HG03280 (cell line): ENCODE results near the gene GATA5.

Experiments used
- ATAC-seq: cut with Tn5 transposase; IDR thresholded peaks from one replicate; pipeline ENCODE4 v1.9.1; 2021; ENCODE audit warnings: mild to moderate bottlenecking, moderate library complexity; ENCODE audit not compliant: unreplicated experiment

GATA5 gene, protein sequence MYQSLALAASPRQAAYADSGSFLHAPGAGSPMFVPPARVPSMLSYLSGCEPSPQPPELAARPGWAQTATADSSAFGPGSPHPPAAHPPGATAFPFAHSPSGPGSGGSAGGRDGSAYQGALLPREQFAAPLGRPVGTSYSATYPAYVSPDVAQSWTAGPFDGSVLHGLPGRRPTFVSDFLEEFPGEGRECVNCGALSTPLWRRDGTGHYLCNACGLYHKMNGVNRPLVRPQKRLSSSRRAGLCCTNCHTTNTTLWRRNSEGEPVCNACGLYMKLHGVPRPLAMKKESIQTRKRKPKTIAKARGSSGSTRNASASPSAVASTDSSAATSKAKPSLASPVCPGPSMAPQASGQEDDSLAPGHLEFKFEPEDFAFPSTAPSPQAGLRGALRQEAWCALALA

DNA sequence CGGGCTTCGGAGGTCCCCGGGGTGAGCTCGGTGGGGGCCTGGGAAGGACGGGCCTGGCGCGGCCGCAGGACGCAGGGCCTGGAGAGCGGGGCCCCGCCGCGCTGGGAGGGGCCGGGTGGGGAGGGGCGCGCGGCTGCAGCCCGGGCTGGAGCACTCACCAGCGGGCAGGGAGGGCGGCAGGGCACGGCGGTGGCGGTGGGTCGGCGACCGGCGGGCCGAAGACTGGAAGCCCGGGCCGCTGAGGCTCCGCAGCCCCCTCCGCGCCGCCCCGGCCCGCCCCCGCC lies at the start of gene GATA5:
GATA5 (minus strand) TSS at position 224 of the 284 bp plus-strand sequence. CDS start 474 bp downstream, outside the sequence.
- no peak for ATAC-seq

DNA sequence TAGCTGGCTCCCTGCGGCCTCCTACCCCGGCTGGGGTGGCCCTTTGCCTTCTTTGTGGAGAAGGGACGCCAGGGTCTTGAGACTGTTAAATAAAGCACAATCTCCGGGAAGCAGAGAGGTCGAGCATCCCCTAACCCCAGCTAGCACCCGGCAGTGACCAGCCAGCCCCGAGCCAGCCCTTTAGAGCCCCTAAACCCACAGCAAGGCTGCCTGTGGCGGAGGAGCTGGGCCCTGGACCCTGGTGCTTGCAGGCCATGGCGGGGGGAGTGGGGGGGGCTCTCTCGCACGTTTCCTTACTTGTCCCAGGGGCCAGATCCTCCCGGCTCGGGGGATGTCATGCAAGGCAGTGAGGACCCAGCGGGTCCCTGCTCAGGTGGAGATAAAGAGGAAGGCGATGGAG lies 49.2 kb upstream of the GATA5 start:
- no peak for ATAC-seq

DNA sequence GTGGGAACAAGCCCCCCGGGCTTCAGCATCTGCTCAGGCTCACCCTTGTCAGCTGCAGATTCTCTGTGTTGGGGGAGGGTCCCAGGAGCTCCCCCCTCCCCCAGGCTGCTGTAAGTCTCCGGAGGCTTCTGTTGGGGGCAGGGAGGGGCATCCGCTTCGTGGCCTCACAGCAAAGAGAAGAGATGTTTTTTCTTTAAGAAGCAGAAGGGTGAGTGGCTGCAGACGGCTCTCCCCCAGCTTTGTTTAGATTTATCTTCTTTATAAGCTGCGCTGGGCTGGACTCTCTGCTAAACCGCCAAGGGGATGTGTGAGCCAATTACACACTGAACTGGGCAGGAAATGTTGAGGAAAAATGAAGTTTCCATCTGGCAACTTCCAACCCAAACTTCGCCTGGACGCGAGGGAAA lies 48.7 kb upstream of the GATA5 start:
- ATAC-seq = no peak

DNA sequence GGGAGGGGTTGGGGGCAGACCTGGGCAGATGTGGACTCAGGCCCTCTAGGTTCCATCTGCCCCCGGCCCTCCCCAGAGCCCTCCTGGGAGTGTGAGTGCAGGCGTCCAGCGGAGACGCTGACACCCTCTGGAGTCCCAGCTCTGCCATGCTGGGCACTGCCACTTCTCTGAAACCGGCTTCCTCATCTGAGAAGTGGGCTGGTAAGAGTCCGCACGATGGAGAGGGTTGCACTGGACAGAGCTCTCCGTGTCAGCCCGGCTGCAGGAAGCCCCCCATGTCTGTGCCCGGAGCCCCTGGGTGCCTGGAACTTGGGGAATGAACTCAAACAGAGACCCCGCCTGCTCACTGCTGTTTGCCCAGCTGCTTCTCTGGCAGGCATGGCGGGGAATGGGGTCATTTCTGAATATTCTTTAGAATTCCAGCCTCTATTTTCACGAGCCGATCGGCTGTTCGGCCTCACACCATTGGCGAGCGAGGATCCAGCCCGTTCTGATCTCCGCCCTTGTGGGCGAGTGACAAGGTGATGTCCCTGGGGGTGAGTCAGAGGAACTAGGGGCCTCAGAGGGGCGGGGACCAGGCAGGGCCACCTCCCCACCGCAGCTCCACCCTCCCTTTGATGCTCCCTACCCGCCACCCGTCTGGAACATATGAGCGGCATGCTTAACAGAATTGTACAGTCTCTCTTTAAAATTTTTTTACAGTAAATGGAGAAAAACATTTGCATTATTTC lies 47.8 kb upstream of the GATA5 start:
- ATAC-seq = no peak

DNA sequence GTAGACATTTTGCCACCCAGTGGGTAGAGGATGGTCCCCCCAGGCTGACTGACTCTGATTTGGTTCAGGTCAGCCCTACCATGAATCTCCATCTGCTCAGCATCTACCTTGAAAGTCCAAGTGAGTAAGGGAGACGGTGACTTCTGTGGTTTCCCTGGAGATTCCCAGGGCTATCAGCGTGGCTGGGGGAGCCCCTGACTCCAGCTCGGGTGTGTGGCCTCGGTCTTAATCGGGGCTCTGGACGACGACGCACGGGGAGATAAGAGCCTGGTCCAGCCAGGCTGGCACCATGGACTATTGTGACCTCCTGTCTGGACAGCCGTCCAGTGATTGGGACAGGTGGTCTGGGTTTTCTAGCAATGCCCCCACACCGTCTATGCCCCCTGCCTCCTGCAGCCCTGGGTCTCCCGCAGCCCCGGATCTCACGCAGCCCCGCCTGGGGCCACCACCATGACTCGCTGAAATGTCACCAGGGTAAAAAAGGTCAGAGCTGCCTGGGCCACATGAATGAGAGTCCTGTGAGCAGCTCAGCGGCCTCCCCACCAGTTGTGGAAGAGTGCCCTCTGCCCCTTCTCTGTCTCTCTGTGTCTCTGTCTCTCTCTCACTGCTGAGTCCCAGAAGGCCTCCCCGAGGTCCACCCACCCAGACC lies 47.1 kb upstream of the GATA5 start:
- ATAC-seq = no peak

DNA sequence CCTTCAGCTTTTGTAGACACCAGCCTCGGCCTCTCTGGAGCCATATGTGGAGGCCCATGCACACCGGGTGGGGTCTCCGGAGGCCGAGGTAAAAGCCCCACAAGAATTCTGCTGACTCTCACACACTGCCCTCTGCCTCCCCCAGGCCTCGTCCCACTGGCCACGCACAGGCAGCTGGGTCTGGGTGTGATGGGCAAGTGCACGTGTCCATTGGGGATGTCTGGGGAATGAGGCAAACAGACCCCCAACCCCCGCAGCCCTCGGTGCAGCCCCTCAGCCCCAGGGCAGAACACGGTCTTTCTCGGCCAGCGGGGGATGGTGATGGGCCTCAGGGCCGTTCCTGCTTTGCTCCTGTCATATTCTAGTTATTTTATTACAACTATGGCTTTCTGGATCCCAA lies 44.0 kb upstream of the GATA5 start:
- no peak for ATAC-seq

DNA sequence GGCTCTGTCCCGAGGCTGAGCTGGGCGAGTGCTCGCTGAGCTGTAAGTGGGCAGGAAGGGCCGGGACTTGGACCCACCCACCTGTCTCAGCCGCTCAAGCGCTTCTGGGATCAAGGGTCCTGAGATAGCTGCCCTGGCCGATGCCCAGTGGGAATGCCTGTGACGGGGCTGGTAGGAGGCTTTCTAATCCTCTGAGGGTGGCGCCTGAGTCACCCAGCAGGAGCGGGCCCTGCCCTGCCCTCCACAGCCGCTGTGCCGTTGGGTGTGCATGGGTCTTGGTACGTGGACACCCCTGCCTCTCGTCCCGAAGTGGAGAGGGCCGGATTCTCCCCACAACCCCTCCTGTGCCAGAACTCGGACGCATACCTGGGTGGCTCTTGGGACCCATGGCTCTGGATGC lies 43.1 kb upstream of the GATA5 start:
- no peak for ATAC-seq

DNA sequence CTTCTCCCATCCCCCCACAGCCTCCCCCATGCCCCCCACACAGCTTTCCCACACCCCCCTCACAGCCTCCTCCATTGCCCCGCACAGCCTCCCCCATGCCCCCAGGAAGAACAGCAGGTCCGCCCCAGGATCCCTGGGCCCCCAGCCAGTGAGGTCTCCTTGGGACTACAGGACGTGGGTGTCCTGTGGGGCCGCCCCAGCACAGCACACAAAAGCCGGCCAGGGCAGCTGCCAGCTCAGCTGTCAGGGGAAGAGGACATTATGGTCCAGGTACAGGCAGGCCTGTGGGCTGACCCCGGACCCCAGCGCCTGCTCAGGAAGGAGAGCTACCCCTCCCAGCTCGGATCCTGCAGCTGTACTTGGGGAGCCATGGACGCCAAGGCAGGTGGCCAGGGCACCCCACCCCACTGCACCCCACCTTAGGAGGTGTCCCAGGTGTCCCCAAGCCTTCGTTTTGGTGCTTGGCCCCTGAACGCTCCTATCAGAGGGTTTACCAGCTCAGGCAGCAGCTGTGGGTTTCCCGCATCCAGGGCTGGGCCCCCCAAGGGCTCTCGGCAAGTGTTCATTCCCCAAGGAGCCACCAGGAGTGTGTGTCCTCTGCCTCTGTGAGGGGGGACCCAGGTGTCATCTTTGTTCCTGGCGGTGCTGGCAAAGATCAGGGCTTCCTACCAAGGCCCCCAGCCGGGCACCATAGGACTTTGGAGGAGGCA lies 42.3 kb upstream of the GATA5 start:
- ATAC-seq = no peak

DNA sequence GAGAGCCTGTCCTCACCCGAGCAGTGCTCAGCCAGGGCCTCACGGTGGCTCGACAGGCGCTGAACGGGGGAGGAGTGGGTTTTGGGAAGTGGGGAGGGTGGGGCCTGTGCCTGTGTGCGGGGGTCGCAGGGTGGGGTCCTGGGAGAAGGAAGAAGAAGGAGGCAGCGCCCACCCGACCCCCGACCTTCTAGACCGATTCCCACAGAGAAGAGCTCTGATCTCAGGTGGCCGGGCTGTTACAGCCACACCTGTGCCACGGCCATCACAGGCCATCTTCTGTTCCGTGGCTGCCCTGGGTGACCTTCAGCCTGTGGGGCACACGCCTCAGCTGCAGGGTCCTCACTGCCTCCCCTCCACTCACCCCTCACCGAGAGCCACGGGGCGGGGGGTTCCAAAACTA lies 41.4 kb upstream of the GATA5 start:
- ATAC-seq = no peak

DNA sequence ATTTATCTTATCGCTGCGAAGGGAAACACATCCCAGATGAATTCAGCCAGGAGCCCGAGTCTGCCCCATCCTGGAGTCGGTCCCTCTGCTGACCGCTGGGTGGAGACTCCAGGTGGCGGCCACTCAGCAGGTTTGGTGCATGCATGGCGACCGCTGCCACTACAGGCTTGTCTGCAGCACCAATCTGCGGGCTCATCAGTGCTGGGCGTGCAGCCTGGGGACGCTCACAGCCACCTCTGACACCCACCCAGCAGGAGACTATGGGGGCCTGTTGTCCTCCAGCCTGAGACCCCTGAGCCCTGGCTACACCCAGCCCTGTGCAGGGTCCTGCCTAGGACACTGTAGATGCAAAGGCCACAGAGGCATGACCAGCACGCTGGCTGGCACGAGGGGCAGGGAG lies 40.5 kb upstream of the GATA5 start:
- no peak for ATAC-seq

DNA sequence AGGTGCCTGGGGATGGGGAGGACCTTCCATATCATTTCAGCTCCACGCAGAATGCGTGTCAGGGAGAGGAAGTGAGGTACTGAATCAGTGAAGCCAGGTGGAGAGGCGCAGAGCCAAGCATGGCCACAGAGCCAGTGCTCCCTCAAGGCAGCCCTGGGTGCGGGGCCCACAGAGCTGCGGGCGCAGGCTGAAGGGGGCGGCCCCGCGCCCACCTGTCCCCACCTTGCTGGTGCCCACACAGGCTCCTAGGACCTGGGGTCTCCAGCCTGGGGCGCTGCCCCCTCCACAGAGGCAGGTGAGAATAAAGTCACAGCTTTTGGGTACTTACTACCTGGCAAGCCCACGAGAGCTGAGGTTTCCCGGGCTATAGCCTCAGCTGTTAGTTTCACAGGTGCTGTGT lies 40.0 kb upstream of the GATA5 start:
- ATAC-seq = no peak

DNA sequence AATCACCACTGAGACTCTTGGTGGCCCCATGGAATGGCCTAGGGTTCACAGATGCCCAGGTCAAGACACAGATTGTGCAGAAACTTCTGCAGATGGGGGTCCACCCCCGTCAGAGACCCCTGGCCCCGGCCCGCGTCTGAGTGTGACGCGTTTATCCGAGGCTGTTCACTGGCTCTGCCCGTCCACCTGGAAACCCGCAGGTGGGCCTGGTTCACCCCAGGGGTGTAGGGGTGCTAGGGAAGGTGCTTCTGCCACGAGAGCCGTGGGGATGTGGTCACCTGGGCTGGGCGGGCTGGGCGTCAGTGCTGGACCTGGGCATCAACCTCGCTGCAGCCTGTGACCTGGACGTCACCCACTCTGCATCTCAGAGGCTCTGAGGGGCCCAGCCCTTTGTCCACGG lies 39.5 kb upstream of the GATA5 start:
- no peak for ATAC-seq

DNA sequence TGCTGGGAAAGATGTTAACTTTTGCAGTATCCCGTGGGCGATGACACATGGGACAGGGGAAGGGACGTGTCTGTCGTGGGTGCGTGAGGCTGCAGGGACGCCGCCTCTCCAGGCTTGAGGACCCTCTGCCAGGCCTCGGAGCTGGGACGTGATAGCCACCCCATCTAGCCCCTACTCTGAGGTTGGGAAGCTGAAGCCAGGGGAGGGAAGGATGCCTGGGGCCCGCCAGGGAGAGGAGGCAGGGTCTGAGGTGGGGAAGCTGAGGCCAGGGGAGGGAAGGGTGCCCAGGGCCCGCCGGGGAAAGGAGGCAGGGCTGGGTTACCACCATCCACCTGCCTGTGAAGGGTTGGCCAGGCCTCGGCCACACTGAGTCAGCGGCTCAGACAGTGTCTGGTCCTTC lies 38.2 kb upstream of the GATA5 start:
- ATAC-seq = no peak

DNA sequence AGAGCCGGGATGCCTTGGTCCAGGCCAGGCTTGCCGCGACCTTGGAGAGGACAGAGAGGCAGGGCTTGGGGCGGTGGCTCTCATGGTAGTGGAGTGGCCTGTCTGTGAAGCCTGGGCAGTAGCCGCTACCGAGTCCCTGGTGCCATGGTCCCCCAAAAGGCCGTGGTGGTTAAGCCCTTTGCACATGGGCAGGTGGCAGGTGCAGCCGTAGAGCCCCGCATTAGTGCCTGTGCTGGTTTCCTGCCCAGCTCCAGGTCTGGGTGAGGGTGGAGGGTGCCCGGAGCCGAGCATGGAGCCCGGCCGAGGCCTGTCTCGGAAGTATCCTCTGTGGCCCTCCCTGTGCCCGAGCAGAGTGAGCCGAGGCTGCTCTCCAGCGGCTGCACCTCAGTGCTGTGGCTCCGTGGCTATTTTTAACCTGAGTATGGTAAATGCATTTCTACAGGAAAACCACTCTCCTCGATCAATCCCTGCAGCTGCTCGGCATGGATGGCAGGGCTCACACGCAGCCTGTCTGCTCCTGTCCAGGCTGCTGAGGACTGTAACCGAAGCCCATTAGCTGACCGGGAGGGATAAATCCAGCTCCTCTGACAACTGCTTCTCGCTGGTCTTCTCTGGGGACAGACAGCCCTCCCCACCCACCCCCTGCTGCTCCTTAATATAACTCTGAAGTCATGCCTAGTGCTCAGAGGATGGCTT lies 36.3 kb upstream of the GATA5 start:
- no peak for ATAC-seq

DNA sequence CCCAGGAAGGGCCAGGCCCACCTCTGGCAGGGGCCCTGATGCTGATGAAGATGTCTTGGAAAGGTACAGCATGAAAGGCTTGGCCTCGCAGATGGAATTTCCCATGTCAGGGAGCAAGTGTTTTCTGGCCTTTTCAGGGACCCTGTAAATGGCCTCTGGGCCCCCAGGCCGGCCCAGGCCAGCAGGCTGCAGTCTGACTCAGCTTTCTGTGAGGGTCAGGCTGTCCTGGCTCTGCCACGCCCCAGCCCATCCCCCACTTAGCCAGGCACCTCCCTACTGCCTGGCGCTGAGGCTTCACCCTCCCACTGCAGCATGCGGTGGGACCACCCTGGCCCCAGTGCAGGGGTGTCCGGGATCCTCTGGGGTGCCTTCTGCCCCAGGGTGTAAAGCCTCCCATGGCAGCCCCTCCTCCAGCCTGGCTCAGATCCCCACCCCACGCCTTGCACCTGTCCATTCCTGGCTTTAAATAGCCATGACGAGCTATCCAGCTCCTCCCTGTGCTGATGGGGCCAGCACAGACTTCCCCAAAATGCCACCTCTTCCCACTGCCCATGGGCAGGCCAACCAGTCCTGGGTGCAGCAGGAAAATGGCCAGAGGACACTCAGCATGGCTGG lies 35.6 kb upstream of the GATA5 start:
- no peak for ATAC-seq

DNA sequence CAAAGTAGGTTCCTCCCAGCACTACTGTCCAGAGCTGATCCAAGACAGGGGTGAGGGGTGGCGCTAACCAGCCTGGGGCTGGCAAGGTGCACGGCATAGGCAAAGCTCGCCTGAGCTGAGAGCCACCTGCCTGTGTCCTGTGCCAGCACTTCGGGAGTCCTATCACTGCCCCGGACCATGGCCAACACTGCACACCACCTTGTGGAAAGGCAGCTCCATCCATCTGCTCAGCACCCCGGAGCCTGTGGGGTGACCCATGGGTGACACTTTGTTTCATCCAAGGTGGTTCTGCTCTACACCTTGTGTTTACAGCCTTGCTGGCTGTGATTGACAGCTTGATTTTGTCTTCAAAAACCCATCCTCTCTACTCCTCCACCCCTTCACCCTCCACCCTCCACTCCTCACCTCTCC lies 32.9 kb upstream of the GATA5 start:
- ATAC-seq = no peak

DNA sequence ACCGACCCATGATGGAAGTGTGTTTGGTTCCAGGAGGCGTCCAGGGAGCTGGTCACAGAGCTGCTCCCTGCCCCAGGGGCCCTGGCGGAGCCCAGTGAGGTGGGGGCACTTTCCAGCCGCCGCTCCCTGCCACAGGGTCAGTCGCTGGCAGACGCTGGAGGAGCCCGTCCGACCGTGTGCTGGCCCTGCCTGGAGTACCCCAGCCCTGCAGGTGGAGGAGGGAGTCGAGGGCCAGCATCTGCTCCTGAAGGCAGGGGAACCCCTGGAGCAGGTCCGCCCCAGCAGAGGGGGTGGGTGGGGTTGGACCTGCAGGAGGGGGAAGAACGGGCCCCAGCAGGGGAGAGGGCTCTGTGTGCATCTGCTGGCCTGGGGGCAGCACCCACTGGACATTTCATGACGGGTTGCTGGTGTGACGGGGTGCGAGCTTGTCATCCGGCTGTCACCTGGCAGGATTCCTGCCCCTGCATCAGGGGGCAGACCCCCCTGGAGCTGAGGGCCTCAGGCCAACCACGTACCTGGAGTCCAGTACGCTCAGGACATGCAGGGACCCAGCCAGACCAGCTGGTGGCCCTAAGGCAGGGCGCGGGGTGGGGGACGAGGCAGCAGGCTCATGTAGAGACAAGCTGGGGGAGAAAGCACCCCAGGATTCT lies 32.3 kb upstream of the GATA5 start:
- no peak for ATAC-seq

DNA sequence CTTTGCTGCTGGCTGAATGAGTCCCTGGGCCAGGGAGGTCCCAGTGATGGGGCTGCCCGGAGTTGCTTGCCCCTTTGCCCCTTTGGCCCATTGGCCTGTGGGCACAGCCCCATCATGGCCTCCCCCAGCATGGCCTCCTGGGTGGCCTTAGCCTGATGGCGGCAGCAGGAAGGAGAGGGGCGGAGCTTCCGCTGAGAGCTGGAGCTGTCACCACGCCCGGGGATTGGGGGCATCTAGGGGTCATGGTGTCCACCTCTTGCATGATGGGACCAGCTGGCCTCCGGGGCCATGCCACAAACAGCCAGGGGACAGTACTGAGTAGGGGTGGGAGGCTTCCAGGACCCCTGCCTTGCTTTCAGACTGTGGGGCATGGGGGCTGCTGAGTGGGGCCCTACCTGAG lies 31.5 kb upstream of the GATA5 start:
- no peak for ATAC-seq

DNA sequence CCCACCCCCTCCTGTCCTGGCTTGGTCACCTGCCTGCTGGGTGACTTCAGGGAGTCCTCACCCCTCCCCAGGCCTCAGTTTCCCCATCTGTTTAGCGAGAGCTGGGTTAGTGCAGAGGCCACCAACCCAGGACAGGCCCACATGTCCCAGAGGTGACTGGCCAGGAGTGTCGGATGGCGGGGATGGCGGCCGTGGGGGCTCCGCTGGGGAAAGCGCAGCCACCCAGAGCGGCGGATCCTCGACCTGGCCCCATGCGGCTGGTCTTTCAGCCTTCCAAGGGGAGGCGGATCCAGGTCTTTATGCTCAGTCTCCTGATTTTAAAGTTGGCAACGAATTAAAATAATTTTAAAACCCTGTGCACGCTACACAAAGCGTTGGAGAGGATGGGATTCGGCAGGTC lies 31.0 kb upstream of the GATA5 start:
- no peak for ATAC-seq

DNA sequence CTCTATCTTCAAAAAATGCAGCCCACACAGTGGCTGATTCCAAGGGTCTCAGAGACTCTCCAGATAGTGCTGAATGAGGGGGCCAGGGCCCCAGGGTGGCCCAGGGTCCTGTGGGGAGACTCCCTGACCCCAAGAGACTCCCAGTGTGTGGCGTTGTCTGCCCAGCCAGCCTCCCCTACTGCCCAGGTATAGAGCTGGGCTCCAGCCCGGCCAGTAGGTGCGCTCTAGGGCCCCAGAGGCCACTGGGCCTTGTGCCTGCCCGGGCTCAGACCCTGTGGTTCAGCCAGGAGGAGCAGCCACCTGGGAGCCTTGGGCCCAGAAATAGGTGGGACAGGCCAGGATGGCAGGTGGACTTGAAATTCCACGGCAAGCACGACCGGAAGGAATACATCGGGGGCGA lies 30.3 kb upstream of the GATA5 start:
- ATAC-seq = no peak
